Kidney (tissue), 14 donors: ENCODE results near the gene MYH4. TPM values are rescaled to one million over a fixed set of nuclear protein-coding genes. Genes with fewer than 3 reads are reported as not detected.

Experiments used
- DNase-seq, 5 donors: peaks; one replicate each; pipeline ENCODE4 v3.0.0-alpha.2; 2013 to 2020
- FAIRE-seq: peaks from 2 replicates; lab custom pipeline; 2012; peaks lifted over from hg19 to GRCh38; lab: Jason Lieb, UNC
- H3K27ac ChIP-seq, 2 donors: one replicate each; pipeline ENCODE4 v1.7.0; 2013; ENCODE audit warnings: low read depth in 2 of 2, low read length in 2 of 2, inconsistent platforms in 1 of 2
- H3K27me3 ChIP-seq: one replicate; pipeline ENCODE4 v1.7.1; 2013; ENCODE audit warnings: low read length, inconsistent platforms; ENCODE audit not compliant: control insufficient read depth, insufficient read depth
- H3K36me3 ChIP-seq, 3 donors: one replicate each; pipeline versions ENCODE4 v1.7.0 to v1.7.1; 2013; ENCODE audit warnings: low read length in 3 of 3, control low read depth in 1 of 3, inconsistent platforms in 1 of 3; ENCODE audit not compliant: insufficient read depth in 3 of 3, control insufficient read depth in 2 of 3
- H3K4me1 ChIP-seq, 3 donors: one replicate each; pipeline versions ENCODE4 v1.7.0 to v1.7.1; 2013; ENCODE audit warnings: low read length in 3 of 3, inconsistent platforms in 1 of 3, low read depth in 1 of 3; ENCODE audit not compliant: control insufficient read depth in 2 of 3, insufficient read depth in 2 of 3
- H3K4me3 ChIP-seq, 3 donors: one replicate each; pipeline versions ENCODE4 v1.7.0 to v1.8.1; 2013; ENCODE audit warnings: low read length in 3 of 3, control low read depth in 1 of 3, inconsistent platforms in 1 of 3
- H3K9ac ChIP-seq, 3 donors: one replicate each; pipeline versions ENCODE4 v1.7.0 to v1.7.1; 2013; ENCODE audit warnings: low read length in 3 of 3, control low read depth in 1 of 3, inconsistent platforms in 1 of 3
- H3K9me3 ChIP-seq, 3 donors: one replicate each; pipeline versions ENCODE4 v1.7.0 to v1.7.1; 2013; ENCODE audit warnings: low read length in 3 of 3, control low read depth in 1 of 3, inconsistent platforms in 1 of 3; ENCODE audit not compliant: control insufficient read depth in 2 of 3, insufficient read depth in 1 of 3
- CTCF ChIP-seq: IDR thresholded peaks from 3 replicates; pipeline ENCODE4 v1.5.1; 2012; ENCODE audit warnings: mild to moderate bottlenecking, moderate library complexity, borderline replicate concordance; ENCODE audit not compliant: insufficient read depth; ENCODE audit errors: extremely low read depth
- intact Hi-C: fragments of 100-400 bp; cut with DNase I; formaldehyde crosslinking; loops from one replicate; pipeline ENCODE4 v1.11.1; 2022
- polyA plus RNA-seq: library from polyadenylated mRNA; stranded (reverse); fragments of 350-450 nt; fragmentation: Illumina TruSeq; extraction: RNeasy Lipid Tissue Mini Kit (QIAGEN cat#74804); gene quantifications from one replicate; pipeline ENCODE4 v1.2.3, GENCODE V29; 2014; ENCODE audit warnings: low read depth, low replicate concordance; ENCODE audit not compliant: insufficient read depth
- total RNA-seq: library from RNA; stranded (reverse); fragmentation: NEBNext Ultra II Directional; extraction: Animal tissue kit (Norgen Biotek cat#: 25700); gene quantifications from one replicate; pipeline ENCODE4 v1.2.1, GENCODE V29; 2021
- donor health status: control.
- donor health status: control.
- donor health status: control.
- donor health status: control.
- donor health status: control.
- donor health status: DM: yes; HTN: yes; CAD: no.
- donor health status: Normal renal cell carcinoma (clear cell type).

MYH4 gene
- total and polyA plus RNA-seq, 2 donors from 2014 or later, result not detected

GRCh38 chr17:10439816-10440215, 29.5 kb downstream of the MYH4 start:
- DNase-seq (no peak), FAIRE-seq (no peak)
- Histone ChIP-seq H3K9ac (no peak overlapping the region), H3K4me1 (no peaks in the 10 kb centered on the region), H3K9me3 (peaks cover 0 to 4% (median 0%) of the 10 kb centered on the region in 3 donors), H3K27me3 (no peaks in the 10 kb centered on the region), H3K27ac (no peak overlapping the region), H3K4me3 (no peak overlapping the region), H3K36me3 (no peaks in the 10 kb centered on the region)
- no peak for TF ChIP-seq CTCF
- intact Hi-C loops, result no loop called here

GRCh38 chr17:10435096-10435495, 34.3 kb downstream of the MYH4 start:
- Histone ChIP-seq H3K27ac (no peak overlapping the region), H3K27me3 (no peaks in the 10 kb centered on the region), H3K9me3 (peaks cover 0 to 12% (median 0%) of the 10 kb centered on the region in 3 donors), H3K36me3 (no peaks in the 10 kb centered on the region), H3K9ac (no peak overlapping the region), H3K4me1 (no peaks in the 10 kb centered on the region), H3K4me3 (no peak overlapping the region)
- no peak for FAIRE-seq
- intact Hi-C loops, result no loop called here
- no peak for TF ChIP-seq CTCF
- no peak for DNase-seq

DNA sequence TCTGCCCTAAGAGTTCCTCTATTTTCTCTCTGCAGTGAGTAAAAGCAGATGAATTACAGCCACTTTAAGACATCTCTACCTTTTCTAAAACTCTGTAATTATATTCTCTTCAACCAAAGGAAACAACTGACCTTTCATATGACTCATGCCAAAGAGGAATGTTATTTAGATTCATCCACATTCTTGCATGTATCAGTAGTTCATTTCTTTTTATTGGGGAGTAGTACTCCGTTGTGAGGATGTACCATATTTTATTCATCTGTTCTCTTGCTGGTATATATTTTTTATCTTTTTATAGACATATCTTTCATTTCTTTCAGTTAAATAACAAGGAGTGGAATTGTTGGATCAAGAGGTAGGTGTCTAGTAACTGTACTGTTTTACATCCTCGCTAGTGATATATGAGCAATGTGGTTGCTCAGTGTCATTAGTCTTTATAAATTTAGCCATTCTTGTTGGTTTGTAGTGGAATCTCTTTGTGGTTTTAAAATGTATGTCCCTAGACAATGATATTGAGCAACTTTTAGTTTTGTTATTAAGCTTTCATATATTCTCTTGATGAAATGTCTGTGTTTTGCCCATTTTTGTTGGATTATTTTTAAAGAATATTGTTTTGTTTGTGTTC, 39.8 kb downstream of the MYH4 start:
- TF ChIP-seq CTCF, result no peak
- intact Hi-C loops, result no loop called here
- H3K27ac ChIP-seq, result no peak overlapping the region
- H3K9ac ChIP-seq, result no peak overlapping the region
- H3K4me3 ChIP-seq, result no peak overlapping the region
- FAIRE-seq, result no peak
- peak in 1 of 5 donors; percentile 11 for DNase-seq
- H3K9me3 ChIP-seq, result peaks cover 0 to 8% (median 0%) of the 10 kb centered on the region in 3 donors
- no peaks in the 10 kb centered on the region for H3K27me3 ChIP-seq
- no peaks in the 10 kb centered on the region for H3K36me3 ChIP-seq
- no peaks in the 10 kb centered on the region for H3K4me1 ChIP-seq

- intact Hi-C loops, result no loop called here
- H3K4me1 ChIP-seq, result no peaks in the 10 kb centered on the region
- H3K4me3 ChIP-seq, result no peak overlapping the region
- peaks cover 0 to 8% (median 0%) of the 10 kb centered on the region in 3 donors for H3K9me3 ChIP-seq
- no peaks in the 10 kb centered on the region for H3K36me3 ChIP-seq
- H3K27me3 ChIP-seq, result no peaks in the 10 kb centered on the region
- H3K9ac ChIP-seq, result no peak overlapping the region
- DNase-seq (no peak), FAIRE-seq (no peak)
- H3K27ac ChIP-seq, result no peak overlapping the region
- TF ChIP-seq CTCF, result no peak
These were observed 40.6 kb downstream of the MYH4 start for GRCh38 chr17:10428781-10429180.
